DMS79 treated with DMSO at 0.1 percent for 48 hours (cell line): Measurements from ENCODE around the gene ABCC5.
A peak's percentile ranks its signal among the peaks of the same experiment; 100 is the strongest.
"Not testable (repeated sequence)": the region's sequence is repeated elsewhere in the genome, so short reads cannot be mapped to it uniquely, and the experiment has no call there.

ENCODE experiments used
- DNase-seq: peaks from one replicate; lab custom pipeline; 2025; lab: John Stamatoyannopoulos, UW

Gene ABCC5

DNA sequence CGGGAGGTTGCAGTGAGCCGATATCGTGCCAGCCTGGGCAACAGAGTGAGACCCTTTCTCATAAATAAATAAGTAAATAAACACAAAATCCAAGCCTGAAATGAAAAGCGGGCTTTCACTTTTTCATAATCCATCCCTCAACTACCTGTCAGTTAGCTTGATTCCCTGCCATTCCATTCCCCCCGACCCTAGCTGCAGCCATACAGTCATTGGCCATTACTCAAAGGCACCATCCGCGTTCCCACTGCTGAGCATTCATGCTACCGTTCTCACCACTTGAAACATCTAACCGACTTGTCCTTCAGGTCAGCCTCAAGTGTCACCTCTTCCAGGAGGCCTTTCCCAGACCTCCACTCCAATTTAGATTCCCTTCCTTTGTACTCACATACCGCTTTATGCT is 131.9 kb downstream of the ABCC5 start:
- no peak for DNase-seq

DNA sequence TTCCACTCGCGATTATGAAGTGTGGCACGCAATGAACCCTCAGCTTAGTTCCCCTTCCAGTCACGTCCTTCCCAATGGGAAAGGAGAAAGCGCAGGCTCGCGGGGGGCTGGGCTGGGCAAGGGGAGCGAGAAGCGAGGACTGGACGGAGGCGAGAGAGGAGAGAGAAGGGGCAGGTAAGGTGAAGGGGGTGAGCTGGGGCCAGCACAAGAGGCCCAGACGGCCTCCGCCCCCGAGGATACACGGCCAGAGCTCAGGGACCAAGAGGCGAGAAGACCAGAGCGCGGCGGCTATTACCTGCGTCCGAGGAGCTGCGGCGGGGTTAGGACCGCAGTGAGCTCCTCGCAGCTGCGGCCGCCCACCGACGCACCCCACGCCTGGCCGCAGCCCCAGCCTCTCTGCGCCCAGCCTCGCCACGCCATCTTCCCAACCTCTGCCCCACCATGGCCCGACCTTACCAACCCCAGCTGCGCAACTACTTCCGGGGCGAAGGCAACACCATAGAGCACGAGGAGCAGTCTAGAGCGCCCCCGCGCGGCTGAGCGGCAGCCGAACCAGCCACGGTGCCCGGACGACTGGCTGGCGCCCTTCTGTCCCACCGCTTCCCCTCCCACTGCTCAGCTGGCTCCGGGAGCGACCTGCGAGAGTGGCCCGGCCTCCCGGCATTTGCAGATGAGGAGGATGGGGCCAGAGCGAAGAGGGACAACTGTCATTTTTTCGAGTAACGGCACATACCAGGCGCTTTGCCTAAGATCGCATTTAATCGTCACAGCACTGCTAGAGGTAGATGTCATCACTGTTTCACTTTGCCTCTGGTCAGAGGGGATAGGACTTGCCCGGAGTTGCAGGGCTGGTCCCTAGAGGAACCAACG is 133.0 kb downstream of the ABCC5 start, which contains the start of gene PARL:
Gene PARL (minus strand): TSS at position 454 of the 870 bp plus-strand sequence. CDS start 34 bp downstream, at position 420.
- DNase-seq: peak; percentile 99

DNA sequence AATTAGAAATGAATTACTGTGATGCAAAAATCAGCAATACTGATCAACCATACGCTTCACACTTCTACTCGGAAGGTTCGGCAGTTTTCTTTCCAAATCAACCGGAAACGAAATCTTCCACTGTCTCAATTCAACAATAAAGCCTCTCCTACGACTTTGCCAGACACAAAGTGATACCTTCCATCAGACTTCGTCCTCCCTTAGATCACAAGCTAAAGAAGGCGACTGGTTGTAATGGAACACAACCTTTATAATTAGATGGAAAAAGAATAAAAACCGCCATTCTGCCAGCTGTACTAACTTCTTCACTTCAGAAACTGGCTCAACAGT is 133.6 kb downstream of the ABCC5 start:
- peak; percentile 42 for DNase-seq

DNA sequence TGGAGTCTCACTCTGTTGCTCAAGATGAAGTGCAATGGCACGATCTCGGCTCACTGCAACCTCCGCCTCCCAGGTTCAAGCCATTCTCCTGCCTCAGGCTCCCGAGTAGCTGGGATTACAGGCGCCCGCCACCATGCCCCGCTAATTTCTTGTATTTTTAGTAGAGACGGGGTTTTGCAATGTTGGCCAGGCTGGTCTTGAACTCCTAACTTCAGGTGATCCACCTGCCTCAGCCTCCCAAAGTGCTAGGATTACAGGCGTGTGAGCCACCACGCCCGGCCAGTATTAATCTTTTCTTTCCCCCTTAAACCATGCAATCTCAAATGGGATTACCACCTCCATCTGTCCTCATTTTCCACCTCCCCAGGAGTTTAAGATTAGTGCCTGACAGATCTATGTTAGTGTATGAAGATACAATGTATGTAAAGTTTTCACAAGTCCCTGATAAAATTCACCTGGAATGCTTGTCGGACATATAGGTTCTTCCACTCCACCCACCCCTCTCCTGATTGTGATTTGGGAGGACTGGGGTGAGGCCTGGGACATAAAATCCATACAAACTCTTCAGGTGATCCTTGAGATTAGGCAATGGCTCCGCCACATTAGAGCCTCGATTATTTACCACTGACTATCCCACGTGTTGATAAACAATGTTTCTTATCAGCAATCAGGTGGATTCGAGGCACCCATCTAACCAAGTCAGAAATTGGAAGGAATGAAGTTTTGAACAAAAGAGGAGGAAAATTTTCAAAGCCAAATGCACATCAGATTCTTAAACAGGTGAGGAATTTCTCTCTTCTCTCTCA is 134.2 kb downstream of the ABCC5 start:
- DNase-seq: no peak

DNA sequence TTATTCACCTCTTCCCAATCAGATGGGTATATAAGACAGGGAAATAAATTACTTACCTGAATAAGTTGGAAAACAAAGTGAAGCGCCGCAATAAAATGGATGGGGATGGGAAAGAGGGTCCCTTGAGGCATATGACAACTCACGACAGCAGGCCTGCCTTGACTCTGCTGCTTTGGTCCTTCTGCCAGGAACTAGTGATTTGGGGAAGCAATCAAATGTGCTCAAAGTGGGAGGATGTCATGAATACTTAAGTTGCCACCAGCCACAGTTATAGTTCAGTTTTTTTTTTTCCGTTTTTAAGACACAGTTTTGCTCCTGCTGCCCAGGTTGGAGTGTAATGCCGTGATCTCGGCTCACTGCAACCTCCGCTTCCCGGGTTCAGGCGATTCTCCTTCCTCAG is 137.6 kb downstream of the ABCC5 start:
- DNase-seq: no peak

DNA sequence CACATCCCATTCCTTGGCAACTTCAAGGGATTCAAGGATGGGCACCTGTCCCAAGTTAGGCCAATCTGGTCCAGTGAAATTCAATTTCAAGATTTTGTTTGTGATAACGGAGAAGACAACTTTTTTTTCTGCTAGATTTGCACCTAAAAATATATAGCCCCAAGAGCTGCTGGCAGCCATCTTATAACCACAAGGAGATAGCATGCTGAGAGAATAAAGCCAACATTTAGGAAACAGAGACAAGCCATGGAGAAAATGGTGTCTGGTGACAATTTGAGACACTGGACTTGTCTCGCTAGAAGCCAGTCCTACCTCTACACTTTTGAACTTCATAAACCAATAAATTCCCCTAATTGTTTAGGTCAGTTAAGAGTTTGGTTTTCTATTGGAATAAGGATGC is 138.4 kb downstream of the ABCC5 start:
- no peak for DNase-seq

DNA sequence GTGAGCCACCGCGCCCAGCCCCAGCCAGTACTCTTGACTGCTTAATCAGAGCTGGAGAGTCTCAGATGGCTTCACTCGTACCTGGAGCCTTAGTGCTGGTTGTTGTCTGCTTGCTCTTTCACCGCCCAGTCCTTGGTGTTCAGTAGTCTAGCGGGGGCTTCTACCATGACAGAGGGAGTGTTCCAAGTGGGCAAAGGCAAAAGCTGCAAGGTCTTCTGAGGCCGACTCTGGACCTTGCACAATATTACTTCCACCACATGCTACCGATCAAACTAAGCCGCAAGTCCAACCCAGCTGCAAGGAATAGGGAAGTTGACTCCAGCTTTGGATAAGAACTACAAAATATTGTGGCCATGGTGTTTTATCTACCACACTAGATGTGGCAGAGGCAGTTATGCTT is 139.6 kb downstream of the ABCC5 start:
- no peak for DNase-seq

DNA sequence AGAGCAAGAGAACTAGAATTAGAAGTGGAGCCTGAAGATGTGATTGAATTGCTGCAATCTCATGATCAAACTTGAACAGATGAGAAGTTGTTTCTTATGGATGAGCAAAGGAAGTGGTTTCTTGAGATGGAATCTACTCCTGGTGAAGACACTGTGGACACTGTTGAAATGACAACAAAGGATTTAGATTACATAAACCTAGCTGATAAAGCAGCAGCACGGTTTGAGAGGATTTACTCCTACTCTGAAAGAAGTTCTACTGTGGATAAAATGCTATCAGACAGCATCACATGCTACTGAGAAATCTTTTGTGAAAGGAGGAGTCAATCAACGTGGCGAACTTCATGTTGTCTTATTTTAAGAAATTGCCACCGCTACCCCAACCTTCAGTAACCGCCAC is 140.5 kb downstream of the ABCC5 start:
- DNase-seq: not testable (repeated sequence)

DNA sequence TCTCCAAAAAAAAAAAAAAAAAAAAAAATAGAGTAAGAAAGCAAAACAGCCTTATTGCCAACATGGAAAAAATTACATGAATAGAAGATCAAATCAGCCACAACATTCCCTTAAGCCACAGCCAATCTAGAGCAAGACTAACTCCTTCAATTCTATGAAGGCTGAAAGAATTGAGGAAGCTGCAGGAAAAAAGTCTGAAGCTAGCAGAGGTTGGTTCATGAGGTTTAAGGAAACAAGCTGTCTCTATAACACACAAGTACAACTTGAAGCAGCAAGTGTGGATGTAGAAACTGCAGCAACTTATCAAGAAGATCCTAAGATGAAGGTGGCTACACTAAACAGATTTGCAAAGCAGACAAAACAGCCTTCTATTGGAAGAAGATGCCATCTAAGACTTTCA is 142.3 kb downstream of the ABCC5 start:
- DNase-seq: no peak

DNA sequence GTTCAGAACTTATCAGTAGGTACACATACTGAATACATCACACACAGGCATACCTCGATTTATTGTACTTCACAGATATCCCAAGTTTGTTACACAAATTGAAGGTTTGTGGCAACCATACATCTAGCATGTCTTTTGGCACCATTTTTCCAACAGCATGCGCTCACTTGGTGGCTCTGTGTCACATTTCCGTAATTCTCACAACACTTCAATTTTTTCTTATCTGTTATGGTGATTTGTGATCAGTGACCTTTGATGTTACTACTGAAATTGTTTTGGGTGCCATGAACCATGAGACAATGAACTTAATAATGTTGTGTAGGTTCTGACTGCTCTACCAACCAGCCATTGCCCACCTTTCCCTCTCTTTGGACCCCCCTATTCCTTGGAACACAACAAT is 143.8 kb downstream of the ABCC5 start:
- no peak for DNase-seq

DNA sequence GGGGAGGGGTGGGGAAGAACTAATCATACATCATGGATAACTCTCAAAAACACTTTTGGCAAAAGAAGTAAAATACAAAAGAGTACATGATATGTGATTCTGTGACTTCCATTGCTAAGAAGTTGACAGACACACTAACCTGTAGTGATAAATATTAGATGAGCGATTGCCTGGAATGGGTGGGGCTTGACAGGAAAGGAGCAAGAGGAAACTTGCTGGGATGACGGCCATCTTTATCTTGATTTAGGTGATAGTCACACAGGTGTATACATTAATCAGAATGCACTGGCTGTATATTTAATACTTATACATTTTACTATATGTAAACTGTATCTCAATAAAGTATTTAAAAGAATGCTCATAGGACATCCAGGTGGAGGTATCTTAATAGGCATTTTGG is 146.1 kb downstream of the ABCC5 start:
- no peak for DNase-seq

DNA sequence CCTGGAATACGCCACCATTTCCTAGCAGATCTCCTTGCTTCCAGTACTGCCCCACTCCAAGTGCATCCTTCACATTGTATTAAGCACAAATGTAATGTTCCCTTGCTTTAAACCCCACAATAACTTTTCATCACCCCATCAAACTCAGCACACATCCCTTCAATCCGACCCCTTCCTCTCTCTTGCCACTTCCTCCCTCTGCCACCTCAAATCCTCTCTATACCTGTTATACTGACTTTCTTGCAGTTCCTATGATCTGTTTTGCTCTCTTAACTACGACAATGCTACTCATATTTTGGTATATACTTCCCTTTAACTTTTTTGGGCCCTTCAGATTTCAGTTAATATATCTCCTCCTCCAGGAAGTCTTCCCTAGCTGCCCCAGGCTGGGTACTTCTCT is 147.1 kb downstream of the ABCC5 start:
- DNase-seq: no peak
